Endodermal cell (in vitro differentiated cells): ENCODE data around the gene PRR5. TPM values are rescaled to one million over a fixed set of nuclear protein-coding genes. Genes with fewer than 3 reads are reported as not detected.
A peak's percentile ranks its signal among the peaks of the same experiment; 100 is the strongest.

Source experiments
- DNase-seq: peaks from one replicate; pipeline ENCODE4 v3.0.0-alpha.2; 2017
- H3K27ac ChIP-seq: 2 replicates; pipeline ENCODE4 v1.5.1; 2013; ENCODE audit warnings: mild to moderate bottlenecking, low read depth, low read length, moderate library complexity
- H3K27me3 ChIP-seq: 2 replicates; pipeline ENCODE4 v1.6.1; 2013; ENCODE audit warnings: mild to moderate bottlenecking, low read length, moderate library complexity; ENCODE audit not compliant: insufficient read depth, control insufficient read depth, poor library complexity, severe bottlenecking
- H3K36me3 ChIP-seq: 2 replicates; pipeline ENCODE4 v1.7.0; 2013; ENCODE audit warnings: mild to moderate bottlenecking, low read length, moderate library complexity; ENCODE audit not compliant: control insufficient read depth, insufficient read depth
- H3K4me1 ChIP-seq: one replicate; pipeline ENCODE4 v1.7.0; 2013; ENCODE audit warnings: low read length; ENCODE audit not compliant: control insufficient read depth, insufficient read depth
- H3K4me3 ChIP-seq: 2 replicates; pipeline ENCODE4 v1.5.1; 2013; ENCODE audit warnings: mild to moderate bottlenecking, low read length, moderate library complexity
- H3K9ac ChIP-seq: 2 replicates; pipeline ENCODE4 v1.6.1; 2013; ENCODE audit warnings: mild to moderate bottlenecking, low read length, moderate library complexity; ENCODE audit not compliant: poor library complexity, severe bottlenecking; ENCODE audit errors: extremely low read depth
- H3K9me3 ChIP-seq: 2 replicates; pipeline ENCODE4 v1.6.1; 2013; ENCODE audit warnings: mild to moderate bottlenecking, low read length, moderate library complexity; ENCODE audit not compliant: control insufficient read depth
- H3K27ac Mint-ChIP-seq: 2 replicates; pipeline ENCODE4 v1.8.0; 2020; ENCODE audit warnings: mixed read lengths
- H3K27me3 Mint-ChIP-seq: 2 replicates; pipeline ENCODE4 v1.8.0; 2021; ENCODE audit warnings: mild to moderate bottlenecking, mixed read lengths; ENCODE audit not compliant: insufficient read depth
- H3K36me3 Mint-ChIP-seq: 2 replicates; pipeline ENCODE4 v1.8.0; 2020; ENCODE audit warnings: low read depth, mixed read lengths
- H3K4me1 Mint-ChIP-seq: 2 replicates; pipeline ENCODE4 v1.8.0; 2020; ENCODE audit warnings: mixed read lengths
- H3K4me3 Mint-ChIP-seq: 2 replicates; pipeline ENCODE4 v1.8.0; 2020; ENCODE audit warnings: mild to moderate bottlenecking, moderate library complexity, mixed read lengths
- H3K9me3 Mint-ChIP-seq: 2 replicates; pipeline ENCODE4 v1.8.0; 2020; ENCODE audit warnings: mild to moderate bottlenecking, mixed read lengths
- CTCF ChIP-seq: fragments of 200-600 bp; sonication (generic); conservative IDR thresholded peaks from 2 replicates; pipeline ENCODE4 v1.5.0; 2021; ENCODE audit warnings: antibody characterized with exemption, mild to moderate bottlenecking
- WGBS, 2 experiments: methylation state at CpG; one replicate each; pipeline versions ENCODE4 v1.1.5 to v1.1.7; 2013; ENCODE audit warnings: missing lambda C conversion rate in 2 of 2, mixed read lengths in 1 of 2; ENCODE audit not compliant: insufficient coverage in 1 of 2, insufficient read length in 1 of 2; 5-methylcytosine and 5-hydroxymethylcytosine counted together
- total RNA-seq, 2 donors: library from RNA; stranded (reverse); fragmentation: NEBNext Ultra II Directional in 1 of 2; extraction: Animal tissue kit (Norgen Biotek cat#: 25700) in 1 of 2; gene quantifications; 2 replicates in 1 of 2; 3 replicates in 1 of 2; pipeline ENCODE4 v1.2.1, GENCODE V29; 2021

The PRR5 gene
- total RNA-seq, 2 donors from 2014 or later, result 32.0 to 37.2 TPM

GRCh38 chr22:44748524-44748923 lies 46.5 kb downstream of the PRR5 start:
- Mint-ChIP-seq H3K4me3 (no peak overlapping the region), H3K27ac (peak overlapping the region; percentile 48), H3K4me1 (peaks cover 19% of the 10 kb centered on the region), H3K9me3 (peaks cover 6% of the 10 kb centered on the region), H3K36me3 (no peaks in the 10 kb centered on the region), H3K27me3 (peaks cover 14% of the 10 kb centered on the region)
- no peak for TF ChIP-seq CTCF
- no peak overlapping the region for H3K27ac ChIP-seq
- H3K27me3 ChIP-seq, result peaks cover 8% of the 10 kb centered on the region
- no peaks in the 10 kb centered on the region for H3K36me3 ChIP-seq
- H3K4me1 ChIP-seq, result peaks cover 12% of the 10 kb centered on the region
- H3K4me3 ChIP-seq, result no peak overlapping the region
- whole genome bisulfite sequencing, 2 experiments, result 67 to 94% methylated on average over 4 to 7 of the region's 7 CpGs
- DNase-seq, result peak; percentile 45
- no peak overlapping the region for H3K9ac ChIP-seq
- no peaks in the 10 kb centered on the region for H3K9me3 ChIP-seq

- H3K36me3 ChIP-seq, result no peaks in the 10 kb centered on the region
- H3K9ac ChIP-seq, result no peak overlapping the region
- no peaks in the 10 kb centered on the region for H3K9me3 ChIP-seq
- Mint-ChIP-seq H3K27ac (no peak overlapping the region), H3K4me3 (no peak overlapping the region), H3K36me3 (peaks cover 7% of the 10 kb centered on the region), H3K27me3 (no peaks in the 10 kb centered on the region), H3K9me3 (peaks cover 6% of the 10 kb centered on the region), H3K4me1 (peaks cover 29% of the 10 kb centered on the region)
- TF ChIP-seq CTCF, result no peak
- no peak overlapping the region for H3K4me3 ChIP-seq
- no peak overlapping the region for H3K27ac ChIP-seq
- H3K4me1 ChIP-seq, result peaks cover 17% of the 10 kb centered on the region
- DNase-seq, result no peak
- WGBS, 2 experiments, result 100% methylated on average over 1 of the region's 1 CpG; no CpG with 5 or more reads in 1 of the 2 experiments
- H3K27me3 ChIP-seq, result peaks cover 13% of the 10 kb centered on the region
Measured at GRCh38 chr22:44750481-44750880, 48.5 kb downstream of the PRR5 start.

GRCh38 chr22:44752285-44753188 lies 50.5 kb downstream of the PRR5 start, which contains the start of gene ARHGAP8:
Gene ARHGAP8 (plus strand): TSS chr22:44752575. CDS start chr22:44786528, 33,953 bp downstream.
- Histone ChIP-seq H3K9me3 (no peaks in the 10 kb centered on the region), H3K4me1 (peaks cover 5% of the 10 kb centered on the region), H3K27ac (no peak within 1 kb of the TSS), H3K27me3 (peaks cover 13% of the 10 kb centered on the region), H3K9ac (peak within 1 kb of the TSS; percentile 51), H3K4me3 (peak within 1 kb of the TSS; percentile 81), H3K36me3 (no peaks in the 10 kb centered on the region)
- Mint-ChIP-seq H3K27me3 (no peaks in the 10 kb centered on the region), H3K4me1 (peaks cover 23% of the 10 kb centered on the region), H3K9me3 (peaks cover 6% of the 10 kb centered on the region), H3K27ac (peak within 1 kb of the TSS; percentile 70), H3K4me3 (peak within 1 kb of the TSS; percentile 76), H3K36me3 (peaks cover 7% of the 10 kb centered on the region)
- TF ChIP-seq CTCF, result no peak
- peak; percentile 93 for DNase-seq
- WGBS, 2 experiments, result 1 to 3% methylated on average over 16 to 77 of the region's 78 CpGs
